ENCODE measurements around the gene AGRN.
"Not testable (repeated sequence)": the region's sequence is repeated elsewhere in the genome, so short reads cannot be mapped to it uniquely, and the experiment has no call there.

The AGRN gene

GRCh38 chr1:1020000-1020404 is at the start of gene AGRN:
AGRN (plus strand) TSS chr1:1020120; CDS start chr1:1020173, 53 bp downstream.
- peak in 1 of 3 experiments; percentile 32 for DNase-seq (ENCODE audit: low read depth in 3 of 3)

GRCh38 chr1:970242-970972 is 49.5 kb upstream of the AGRN start:
- DNase-seq (ENCODE audit: low read depth in 3 of 3): no peak

GRCh38 chr1:970973-971730 is 48.8 kb upstream of the AGRN start:
- DNase-seq (ENCODE audit: low read depth in 3 of 3): no peak

- no peak for DNase-seq (ENCODE audit: low read depth in 3 of 3)
Measured at GRCh38 chr1:971751-972506, 48.0 kb upstream of the AGRN start.

GRCh38 chr1:972726-973458 is 47.0 kb upstream of the AGRN start:
- DNase-seq (ENCODE audit: low read depth in 3 of 3): no peak

- no peak for DNase-seq (ENCODE audit: low read depth in 3 of 3)
Measured at GRCh38 chr1:973459-974292, 46.2 kb upstream of the AGRN start.

- no peak for DNase-seq (ENCODE audit: low read depth in 3 of 3)
Measured at GRCh38 chr1:974293-974640, 45.7 kb upstream of the AGRN start.

GRCh38 chr1:974687-975328 is 45.1 kb upstream of the AGRN start:
- no peak for DNase-seq (ENCODE audit: low read depth in 3 of 3)

- DNase-seq (ENCODE audit: low read depth in 3 of 3): no peak
Measured at GRCh38 chr1:975365-975764, 44.6 kb upstream of the AGRN start.

- peak in 2 of 3 experiments; percentile 58 to 63 for DNase-seq (ENCODE audit: low read depth in 3 of 3)
Measured at GRCh38 chr1:975896-976683, 43.8 kb upstream of the AGRN start.

- not testable (repeated sequence) for DNase-seq (ENCODE audit: low read depth in 3 of 3)
Measured at GRCh38 chr1:976791-977190, 43.1 kb upstream of the AGRN start.

GRCh38 chr1:978069-978834 is 41.7 kb upstream of the AGRN start:
- DNase-seq (ENCODE audit: low read depth in 3 of 3): no peak

- DNase-seq (ENCODE audit: low read depth in 3 of 3): no peak
Measured at GRCh38 chr1:978835-979743, 40.8 kb upstream of the AGRN start.

- no peak for DNase-seq (ENCODE audit: low read depth in 3 of 3)
Measured at GRCh38 chr1:979744-980072, 40.2 kb upstream of the AGRN start.

GRCh38 chr1:980137-980571 is 39.8 kb upstream of the AGRN start:
- DNase-seq (ENCODE audit: low read depth in 3 of 3): no peak

- DNase-seq (ENCODE audit: low read depth in 3 of 3): no peak
Measured at GRCh38 chr1:980602-981395, 39.1 kb upstream of the AGRN start.

GRCh38 chr1:981491-981954 is 38.4 kb upstream of the AGRN start:
- no peak for DNase-seq (ENCODE audit: low read depth in 3 of 3)

Data from stimulated activated CD4-positive, alpha-beta T cell treated with anti-CD3 and anti-CD28 coated beads, TNF-alpha, amount 100 ng/mL, for 24 hours (primary cell).